Smooth muscle cell (in vitro differentiated cells): ENCODE data around the gene ELOVL6. TPM values are rescaled to one million over a fixed set of nuclear protein-coding genes. Genes with fewer than 3 reads are reported as not detected.

ENCODE experiments used
- DNase-seq: peaks from one replicate; lab custom pipeline; 2025; ENCODE audit not compliant: unreplicated experiment; lab: John Stamatoyannopoulos, UW
- H2AFZ ChIP-seq: fragments of 200-600 bp; sonication (generic); 2 replicates; pipeline ENCODE4 v1.6.0; 2016; ENCODE audit warnings: antibody characterized with exemption, low read depth, mild to moderate bottlenecking
- H3F3A ChIP-seq: fragments of 200-600 bp; sonication (generic); 2 replicates; pipeline ENCODE4 v1.6.0; 2017; ENCODE audit warnings: antibody characterized with exemption, low read depth
- H3K27ac ChIP-seq: fragments of 200-600 bp; sonication (generic); 2 replicates; pipeline ENCODE4 v1.5.1; 2016; ENCODE audit warnings: low read depth, mild to moderate bottlenecking
- H3K27me3 ChIP-seq: fragments of 200-600 bp; sonication (generic); 2 replicates; pipeline ENCODE4 v1.6.1; 2016; ENCODE audit warnings: low read depth, mild to moderate bottlenecking
- H3K36me3 ChIP-seq: fragments of 200-600 bp; sonication (generic); 2 replicates; pipeline ENCODE4 v1.5.1; 2016; ENCODE audit warnings: low read depth
- H3K4me1 ChIP-seq: fragments of 200-600 bp; sonication (generic); 2 replicates; pipeline ENCODE4 v1.5.1; 2016; ENCODE audit warnings: low read depth
- H3K4me2 ChIP-seq: fragments of 200-600 bp; sonication (generic); 2 replicates; pipeline ENCODE4 v1.6.0; 2016; ENCODE audit warnings: mild to moderate bottlenecking
- H3K4me3 ChIP-seq: fragments of 200-600 bp; sonication (generic); 2 replicates; pipeline ENCODE4 v1.5.1; 2016; ENCODE audit warnings: mild to moderate bottlenecking
- H3K79me2 ChIP-seq: fragments of 200-600 bp; sonication (generic); 2 replicates; pipeline ENCODE4 v1.6.0; 2016; ENCODE audit warnings: low read depth, mild to moderate bottlenecking
- H3K9ac ChIP-seq: fragments of 200-600 bp; sonication (generic); 2 replicates; pipeline ENCODE4 v1.6.0; 2016; ENCODE audit warnings: low read depth
- H3K9me3 ChIP-seq: fragments of 200-600 bp; sonication (generic); replicated peaks from 2 replicates; pipeline ENCODE4 v1.5.1; 2016; ENCODE audit warnings: low read depth
- H4K20me1 ChIP-seq: fragments of 200-600 bp; sonication (generic); 2 replicates; pipeline ENCODE4 v1.6.0; 2016; ENCODE audit warnings: low read depth
- CTCF ChIP-seq: fragments of 200-600 bp; sonication (generic); IDR thresholded peaks from 2 replicates; pipeline ENCODE4 v1.5.1; 2017; ENCODE audit warnings: borderline replicate concordance, mild to moderate bottlenecking, antibody characterized with exemption; ENCODE audit not compliant: insufficient read depth, poor library complexity, severe bottlenecking
- WGBS: methylation state at CpG from one replicate; pipeline ENCODE4 v1.1.7; 2016; ENCODE audit warnings: low lambda C conversion rate; 5-methylcytosine and 5-hydroxymethylcytosine counted together
- polyA plus RNA-seq: library from polyadenylated mRNA; unstranded; fragments of >200 nt; fragmentation: Nextera tagmentation; extraction: Ambion mirVana; gene quantifications from 2 replicates; pipeline ENCODE4 v1.2.1, GENCODE V29; 2016
- total RNA-seq: library from RNA; depleted of rRNA; stranded (reverse); fragments of >200 nt; gene quantifications from 2 replicates; pipeline ENCODE4 v1.2.3, GENCODE V29; 2014

Gene ELOVL6
- total and polyA plus RNA-seq, 2 experiments from 2014 or later: 7.8 to 11.6 TPM

GRCh38 chr4:110172972-110173371, 25.4 kb downstream of the ELOVL6 start:
- peaks cover 4% of the 10 kb centered on the region for H3K79me2 ChIP-seq
- no peaks in the 10 kb centered on the region for H4K20me1 ChIP-seq
- DNase-seq: no peak
- no peak overlapping the region for H2AFZ ChIP-seq
- H3K9me3 ChIP-seq: no peaks in the 10 kb centered on the region
- no peak for TF ChIP-seq CTCF
- H3K27ac ChIP-seq: no peak overlapping the region
- no peak overlapping the region for H3K4me2 ChIP-seq
- H3F3A ChIP-seq: no peaks in the 10 kb centered on the region
- H3K4me1 ChIP-seq: no peaks in the 10 kb centered on the region
- H3K27me3 ChIP-seq: no peaks in the 10 kb centered on the region
- 92% methylated on average over 1 of the region's 1 CpG for WGBS
- H3K4me3 ChIP-seq: no peak overlapping the region
- no peak overlapping the region for H3K9ac ChIP-seq
- H3K36me3 ChIP-seq: no peaks in the 10 kb centered on the region

GRCh38 chr4:110171971-110172370, 26.4 kb downstream of the ELOVL6 start:
- Histone ChIP-seq H3K9me3 (no peaks in the 10 kb centered on the region), H3K4me3 (no peak overlapping the region), H3K79me2 (peaks cover 4% of the 10 kb centered on the region), H3K36me3 (no peaks in the 10 kb centered on the region), H3K9ac (no peak overlapping the region), H3K27me3 (no peaks in the 10 kb centered on the region), H4K20me1 (no peaks in the 10 kb centered on the region), H3K4me2 (no peak overlapping the region), H2AFZ (no peak overlapping the region), H3K27ac (no peak overlapping the region), H3F3A (no peaks in the 10 kb centered on the region), H3K4me1 (no peaks in the 10 kb centered on the region)
- DNase-seq: no peak
- WGBS: 96% methylated on average over 1 of the region's 1 CpG
- TF ChIP-seq CTCF: no peak

- no peak overlapping the region for H3K27ac ChIP-seq
- no peaks in the 10 kb centered on the region for H3K9me3 ChIP-seq
- no peaks in the 10 kb centered on the region for H3K36me3 ChIP-seq
- H4K20me1 ChIP-seq: no peaks in the 10 kb centered on the region
- no peak for DNase-seq
- no peaks in the 10 kb centered on the region for H3K4me1 ChIP-seq
- WGBS: 93% methylated on average over 3 of the region's 3 CpGs
- H2AFZ ChIP-seq: no peak overlapping the region
- H3F3A ChIP-seq: no peaks in the 10 kb centered on the region
- H3K9ac ChIP-seq: no peak overlapping the region
- H3K4me2 ChIP-seq: no peak overlapping the region
- H3K27me3 ChIP-seq: no peaks in the 10 kb centered on the region
- no peak overlapping the region for H3K4me3 ChIP-seq
- peak; percentile 10 for TF ChIP-seq CTCF
- peaks cover 3% of the 10 kb centered on the region for H3K79me2 ChIP-seq
These were observed 27.6 kb downstream of the ELOVL6 start for GRCh38 chr4:110170861-110171260.
